DOHH2 (cell line): ENCODE data around the gene TBC1D22A.

Experiments used
- CTCF ChIP-seq: fragments of 200-600 bp; sonication (generic); IDR thresholded peaks from one replicate; pipeline ENCODE4 v1.5.1; 2014; ENCODE audit warnings: antibody characterized with exemption, mild to moderate bottlenecking, low read depth, low read length; ENCODE audit not compliant: poor library complexity, severe bottlenecking
- EZH2phosphoT487 ChIP-seq: fragments of 200-600 bp; sonication (generic); IDR thresholded peaks from 2 replicates; pipeline ENCODE4 v1.6.1; 2017; ENCODE audit warnings: borderline replicate concordance, mild to moderate bottlenecking, antibody characterized with exemption, low read length, moderate library complexity, mixed read lengths

GRCh38 chr22:46770726-46771125, 8.3 kb downstream of the TBC1D22A start:
- no peak for TF ChIP-seq EZH2phosphoT487
- no peak for TF ChIP-seq CTCF
